ENCODE measurements around the gene OTUD7B.
A peak's percentile ranks its signal among the peaks of the same experiment; 100 is the strongest.
"Not testable (repeated sequence)": the region's sequence is repeated elsewhere in the genome, so short reads cannot be mapped to it uniquely, and the experiment has no call there.

Gene OTUD7B

GRCh38 chr1:149963358-149963757 lies 47.2 kb downstream of the OTUD7B start:
- TF ChIP-seq, protein P1, sequence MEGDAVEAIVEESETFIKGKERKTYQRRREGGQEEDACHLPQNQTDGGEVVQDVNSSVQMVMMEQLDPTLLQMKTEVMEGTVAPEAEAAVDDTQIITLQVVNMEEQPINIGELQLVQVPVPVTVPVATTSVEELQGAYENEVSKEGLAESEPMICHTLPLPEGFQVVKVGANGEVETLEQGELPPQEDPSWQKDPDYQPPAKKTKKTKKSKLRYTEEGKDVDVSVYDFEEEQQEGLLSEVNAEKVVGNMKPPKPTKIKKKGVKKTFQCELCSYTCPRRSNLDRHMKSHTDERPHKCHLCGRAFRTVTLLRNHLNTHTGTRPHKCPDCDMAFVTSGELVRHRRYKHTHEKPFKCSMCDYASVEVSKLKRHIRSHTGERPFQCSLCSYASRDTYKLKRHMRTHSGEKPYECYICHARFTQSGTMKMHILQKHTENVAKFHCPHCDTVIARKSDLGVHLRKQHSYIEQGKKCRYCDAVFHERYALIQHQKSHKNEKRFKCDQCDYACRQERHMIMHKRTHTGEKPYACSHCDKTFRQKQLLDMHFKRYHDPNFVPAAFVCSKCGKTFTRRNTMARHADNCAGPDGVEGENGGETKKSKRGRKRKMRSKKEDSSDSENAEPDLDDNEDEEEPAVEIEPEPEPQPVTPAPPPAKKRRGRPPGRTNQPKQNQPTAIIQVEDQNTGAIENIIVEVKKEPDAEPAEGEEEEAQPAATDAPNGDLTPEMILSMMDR (IDR thresholded peaks at IDR 0.05; ENCODE audit: insufficient read depth, low read depth, low read length, missing control alignments): no peak
- no peak overlapping the region for H3K4me3 ChIP-seq (ENCODE audit: low read depth, low read length)
- no peak for DNase-seq (ENCODE audit: low read depth)

DNA sequence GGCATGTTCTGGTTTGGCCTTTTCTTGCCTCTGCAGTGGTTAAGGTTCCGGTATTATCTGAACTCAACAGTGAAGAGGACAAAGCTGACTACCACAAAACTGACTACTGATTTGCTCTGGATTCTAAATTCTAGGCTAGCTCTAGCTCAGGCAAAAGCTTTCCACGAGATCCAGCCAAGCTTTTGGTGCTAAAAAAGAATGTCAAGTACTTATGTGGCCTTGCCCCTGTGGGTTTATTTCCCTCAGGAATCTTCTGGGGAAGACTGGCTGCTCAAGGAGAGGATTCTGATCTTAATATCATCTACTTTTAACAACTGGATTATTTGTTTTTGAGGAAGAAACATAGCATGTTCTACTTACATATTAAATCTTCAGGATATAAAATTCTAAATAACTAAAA lies 47.8 kb downstream of the OTUD7B start:
- TF ChIP-seq, protein P1 (IDR thresholded peaks at IDR 0.05; ENCODE audit: insufficient read depth, low read depth, low read length, missing control alignments): no peak
- no peak for DNase-seq (ENCODE audit: low read depth)
- no peak overlapping the region for H3K4me3 ChIP-seq (ENCODE audit: low read depth, low read length)

GRCh38 chr1:149962039-149962647 lies 48.4 kb downstream of the OTUD7B start:
- TF ChIP-seq, protein P1 (IDR thresholded peaks at IDR 0.05; ENCODE audit: insufficient read depth, low read depth, low read length, missing control alignments): peak; percentile 59
- H3K4me3 ChIP-seq (ENCODE audit: low read depth, low read length): no peak overlapping the region
- DNase-seq (ENCODE audit: low read depth): peak; percentile 81

DNA sequence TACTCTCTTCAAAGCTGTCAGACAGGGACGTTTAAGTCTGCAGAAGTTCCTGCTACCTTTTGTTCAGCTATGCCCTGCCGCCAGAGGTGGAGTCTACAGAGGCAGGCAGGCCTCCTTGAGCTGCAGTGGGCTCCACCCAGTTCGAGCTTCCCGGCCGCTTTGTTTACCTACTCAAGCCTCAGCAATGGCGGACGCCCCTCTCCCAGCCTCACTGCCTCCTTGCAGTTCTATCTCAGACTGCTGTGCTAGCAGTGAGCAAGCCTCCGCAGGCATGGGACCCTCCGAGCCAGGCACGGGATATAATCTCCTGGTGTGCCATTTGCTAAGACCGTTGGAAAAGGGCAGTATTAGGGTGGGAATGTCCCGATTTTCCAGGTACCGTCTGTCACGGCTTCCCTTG lies 53.0 kb downstream of the OTUD7B start:
- DNase-seq (ENCODE audit: low read depth); H3K4me3 ChIP-seq (ENCODE audit: low read depth, low read length): not testable (repeated sequence)

GRCh38 chr1:149949911-149950310 lies 60.6 kb downstream of the OTUD7B start:
- H3K4me3 ChIP-seq (ENCODE audit: low read depth, low read length): no peak overlapping the region
- no peak for DNase-seq (ENCODE audit: low read depth)
- TF ChIP-seq, protein P1 (IDR thresholded peaks at IDR 0.05; ENCODE audit: insufficient read depth, low read depth, low read length, missing control alignments): no peak

GRCh38 chr1:149945206-149945605 lies 65.3 kb downstream of the OTUD7B start:
- TF ChIP-seq, protein P1 (IDR thresholded peaks at IDR 0.05; ENCODE audit: insufficient read depth, low read depth, low read length, missing control alignments): no peak
- DNase-seq (ENCODE audit: low read depth): no peak
- no peak overlapping the region for H3K4me3 ChIP-seq (ENCODE audit: low read depth, low read length)

DNA sequence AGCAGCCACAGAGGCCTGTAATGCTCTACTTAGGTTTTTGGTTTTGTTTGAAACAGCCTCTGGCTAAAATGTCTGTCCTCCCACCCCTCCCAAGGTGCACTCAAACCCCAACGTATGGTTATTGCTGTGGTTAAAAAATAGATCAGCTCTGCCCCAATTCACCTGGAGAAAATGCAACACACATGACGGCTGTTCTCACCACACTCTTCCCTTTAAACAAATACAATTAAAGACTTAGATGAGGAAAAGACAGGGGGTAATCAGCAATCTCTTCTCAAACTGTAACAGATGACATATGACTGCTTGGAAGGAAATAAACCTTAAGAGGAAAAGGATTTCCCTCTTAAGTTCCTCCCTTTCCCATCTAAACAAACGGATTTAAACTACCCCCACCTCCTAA lies 67.6 kb downstream of the OTUD7B start:
- no peak overlapping the region for H3K4me3 ChIP-seq (ENCODE audit: low read depth, low read length)
- DNase-seq (ENCODE audit: low read depth): no peak
- TF ChIP-seq, protein P1 (IDR thresholded peaks at IDR 0.05; ENCODE audit: insufficient read depth, low read depth, low read length, missing control alignments): no peak

Measured in GM12865 (cell line).